ENCODE measurements around the gene XKR7.

- TF ChIP-seq CTCF (IDR thresholded peaks at IDR 0.05) (no peak), EZH2 (IDR thresholded peaks at IDR 0.05; ENCODE audit: borderline replicate concordance, insufficient read depth, low read depth, low read length, poor library complexity, severe bottlenecking) (no peak)
Measured at GRCh38 chr20:31924561-31924960, 43.4 kb upstream of the XKR7 start.

Data from B cell (primary cell).